GM19238 (cell line): Measurements from ENCODE around the gene PLEKHH2.
"Not testable (repeated sequence)": the region's sequence is repeated elsewhere in the genome, so short reads cannot be mapped to it uniquely, and the experiment has no call there.

Experiments used
- DNase-seq: peaks from one replicate; pipeline ENCODE4 v3.0.0; 2011; ENCODE audit warnings: low spot score; ENCODE audit not compliant: insufficient read length

Gene PLEKHH2

DNA sequence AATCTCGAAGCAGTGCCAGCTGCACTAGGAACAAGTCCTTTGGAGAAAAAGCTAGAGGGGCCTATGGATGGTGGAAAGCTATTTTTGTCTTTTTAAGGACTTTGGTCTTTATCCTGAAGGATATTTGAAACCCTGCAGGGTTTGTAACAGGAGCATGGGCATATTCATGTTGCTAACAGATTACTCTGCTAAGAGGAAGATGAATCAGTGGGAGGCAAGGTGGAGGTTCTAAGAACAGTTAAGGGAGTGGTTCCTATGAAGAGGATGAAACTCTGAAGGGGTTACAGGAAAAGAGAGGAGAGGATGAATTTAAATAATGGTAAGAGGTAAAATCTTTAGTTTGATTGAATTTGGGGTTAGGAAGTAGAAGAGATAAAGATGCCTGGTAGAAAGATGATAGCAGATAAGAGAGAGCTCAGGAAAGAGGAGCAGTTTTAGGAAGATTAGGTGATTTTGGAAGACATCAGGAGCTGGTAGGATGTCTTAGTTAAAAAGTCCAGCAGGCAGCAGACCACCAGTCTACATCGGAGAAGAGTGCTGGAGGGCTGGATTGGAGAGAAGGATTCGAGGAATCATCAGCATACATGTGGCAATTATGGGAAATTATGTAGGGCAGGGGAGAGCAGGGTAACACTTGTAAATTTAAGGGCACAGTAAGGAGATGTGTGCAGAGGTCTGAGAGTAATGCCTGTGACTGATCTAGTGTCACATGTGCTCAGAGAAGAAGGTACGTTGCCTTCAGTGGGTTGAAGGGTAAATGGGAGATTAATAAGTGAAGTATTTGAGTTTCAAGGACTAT is 78.4 kb downstream of the PLEKHH2 start:
- DNase-seq: no peak

DNA sequence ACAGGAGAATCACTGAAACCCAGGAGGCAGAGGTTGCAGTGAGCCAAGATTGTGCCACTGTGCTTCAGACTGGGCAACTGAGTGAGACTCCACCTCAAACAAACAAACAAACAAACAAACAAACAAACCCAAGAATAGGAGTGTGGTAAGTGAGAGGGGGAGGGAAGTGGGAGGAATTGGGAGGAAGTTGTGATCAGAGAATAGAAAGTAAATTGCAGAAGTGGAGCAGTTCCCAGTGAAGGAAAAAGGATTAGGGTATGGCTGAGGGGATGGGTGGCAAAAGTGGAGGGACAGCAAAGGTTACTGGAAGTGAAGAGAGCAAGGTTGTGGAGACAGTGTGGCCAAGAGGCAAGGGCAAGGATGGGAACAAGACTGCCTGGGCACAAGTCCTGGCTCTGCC is 80.3 kb downstream of the PLEKHH2 start:
- no peak for DNase-seq

DNA sequence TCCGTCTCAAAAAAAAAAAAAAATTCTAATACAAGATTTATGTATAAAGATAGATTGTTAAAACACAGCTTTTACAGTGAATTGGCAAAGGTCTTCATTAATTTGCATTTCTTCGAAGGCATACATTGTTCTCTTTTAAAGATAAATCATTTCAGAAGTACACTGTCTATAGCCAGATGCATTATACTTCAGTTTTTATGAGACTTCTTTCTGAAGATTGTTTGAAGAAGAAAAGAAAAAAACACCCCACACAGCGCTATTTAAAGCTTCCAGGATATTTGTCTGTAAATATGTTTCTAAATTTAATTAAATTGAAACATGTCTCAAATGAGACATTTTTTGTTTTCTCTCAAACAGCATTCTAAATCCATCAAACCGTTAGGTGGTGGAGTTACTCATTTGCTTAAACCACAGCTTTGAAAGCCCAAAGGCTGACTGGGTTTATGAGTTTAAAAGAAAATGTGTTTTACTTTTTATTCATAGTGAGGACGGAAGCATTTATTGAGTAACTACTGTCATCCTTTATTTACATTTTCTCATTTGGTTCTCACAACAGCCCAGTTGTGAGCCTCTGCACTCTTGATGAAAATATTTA is 81.6 kb downstream of the PLEKHH2 start:
- DNase-seq: no peak

DNA sequence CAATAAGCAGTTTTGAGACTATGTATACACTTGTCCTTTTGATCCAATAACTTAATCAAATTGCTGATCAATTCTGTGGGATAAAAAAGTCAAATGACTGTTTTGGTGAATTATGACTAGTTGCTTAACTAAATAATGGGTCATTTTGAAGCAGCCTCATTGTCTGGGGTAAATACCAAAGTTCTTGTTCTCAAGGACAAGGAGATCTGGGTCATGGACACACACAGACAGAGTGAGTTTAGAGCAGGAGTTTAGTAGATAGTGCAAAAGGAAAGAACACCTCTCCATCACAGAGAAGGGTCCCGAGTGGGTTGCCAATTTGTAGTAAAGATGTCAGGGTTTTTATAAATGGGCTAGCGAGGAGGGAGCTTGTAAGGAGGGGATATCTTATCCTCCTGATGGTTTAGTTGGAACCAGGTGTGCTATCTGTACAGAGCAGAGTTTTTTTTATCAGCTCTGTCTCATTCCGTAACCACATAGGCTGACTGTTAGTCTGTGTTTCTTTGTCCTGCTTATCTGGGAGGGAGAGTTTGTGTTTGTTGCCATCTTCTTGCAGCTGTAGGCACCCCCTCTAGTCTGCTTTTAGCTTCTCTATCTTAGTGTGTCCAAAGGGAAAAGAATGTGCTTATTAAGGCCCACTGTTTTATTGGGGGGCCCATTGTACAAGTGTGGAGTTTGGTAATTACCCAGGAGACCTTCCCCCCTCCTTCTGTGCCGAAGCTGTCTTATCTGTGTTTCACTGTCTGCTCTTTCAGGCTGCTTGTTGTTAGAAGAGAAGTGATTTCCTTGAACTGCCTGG is 87.9 kb downstream of the PLEKHH2 start:
- no peak for DNase-seq

DNA sequence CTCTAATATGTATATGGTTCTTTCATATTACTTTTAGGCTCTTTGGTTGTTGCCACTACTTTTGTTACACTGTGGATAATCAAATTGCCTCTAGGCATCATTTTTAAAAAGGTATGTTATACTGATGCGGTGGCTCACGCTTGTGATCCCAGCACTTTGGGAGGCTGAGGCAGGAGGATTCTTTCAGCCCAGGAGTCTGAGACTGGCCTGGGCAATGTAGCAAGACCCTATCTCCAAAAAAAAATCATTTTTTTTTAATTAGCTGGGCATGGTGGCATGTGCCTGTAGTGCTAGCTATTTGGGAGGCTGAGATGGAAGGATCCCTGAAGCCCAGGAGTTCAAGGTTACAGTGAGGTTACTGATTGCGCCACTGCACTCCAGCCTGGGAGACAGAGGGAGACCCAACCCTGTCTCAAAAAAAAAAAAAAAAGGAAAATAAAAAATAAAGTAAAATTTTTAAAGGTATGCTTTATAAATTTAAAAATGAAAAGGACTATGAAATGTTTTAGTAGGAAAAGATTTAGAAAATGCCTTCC is 88.7 kb downstream of the PLEKHH2 start:
- DNase-seq: no peak

DNA sequence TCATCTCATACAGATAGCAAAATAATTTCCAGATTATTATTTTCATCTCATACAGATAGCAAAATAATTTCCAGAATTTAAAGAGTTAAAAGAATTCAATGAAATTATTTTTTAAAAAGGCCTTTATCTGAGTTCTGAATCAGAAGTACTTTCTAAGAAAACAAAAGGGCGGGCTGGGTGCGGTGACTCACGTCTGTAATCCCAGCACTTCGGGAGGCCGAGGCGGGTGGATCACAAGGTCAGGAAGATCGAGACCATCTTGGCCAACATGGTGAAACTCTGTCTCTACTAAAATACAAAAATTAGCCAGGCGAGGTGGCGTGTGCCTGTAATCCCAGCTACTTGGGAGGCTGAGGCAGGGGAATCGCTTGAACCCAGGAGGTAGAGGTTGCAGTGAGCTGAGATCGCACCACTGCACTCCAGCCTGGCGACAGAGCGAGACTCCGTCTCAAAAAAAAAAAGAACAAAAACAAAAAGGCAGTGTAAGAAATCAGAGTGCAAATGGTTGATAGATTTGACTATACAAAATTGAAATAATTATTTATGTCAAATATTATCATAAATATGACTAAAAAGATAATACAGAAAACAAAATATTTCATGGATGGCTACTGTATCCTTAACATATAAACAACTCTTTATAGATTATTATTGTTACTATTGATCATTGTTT is 90.0 kb downstream of the PLEKHH2 start:
- not testable (repeated sequence) for DNase-seq

DNA sequence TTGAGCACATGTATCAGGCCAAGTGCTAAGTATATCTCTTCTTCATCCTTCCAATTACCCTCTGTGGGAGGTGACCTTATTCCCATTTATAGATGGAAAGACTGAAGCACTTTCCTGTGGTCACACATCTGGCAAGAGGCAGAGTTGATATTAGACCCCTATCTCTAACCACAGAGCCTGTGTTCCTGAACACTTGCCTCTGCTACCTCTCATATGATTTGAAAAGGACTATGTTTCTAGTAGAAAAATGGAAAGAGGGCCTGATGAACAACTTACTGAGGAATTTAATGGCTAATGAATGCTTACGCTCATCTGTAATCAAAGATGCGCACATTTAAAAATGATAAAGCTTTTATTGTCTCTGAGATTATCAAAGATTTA is 90.6 kb downstream of the PLEKHH2 start:
- no peak for DNase-seq

DNA sequence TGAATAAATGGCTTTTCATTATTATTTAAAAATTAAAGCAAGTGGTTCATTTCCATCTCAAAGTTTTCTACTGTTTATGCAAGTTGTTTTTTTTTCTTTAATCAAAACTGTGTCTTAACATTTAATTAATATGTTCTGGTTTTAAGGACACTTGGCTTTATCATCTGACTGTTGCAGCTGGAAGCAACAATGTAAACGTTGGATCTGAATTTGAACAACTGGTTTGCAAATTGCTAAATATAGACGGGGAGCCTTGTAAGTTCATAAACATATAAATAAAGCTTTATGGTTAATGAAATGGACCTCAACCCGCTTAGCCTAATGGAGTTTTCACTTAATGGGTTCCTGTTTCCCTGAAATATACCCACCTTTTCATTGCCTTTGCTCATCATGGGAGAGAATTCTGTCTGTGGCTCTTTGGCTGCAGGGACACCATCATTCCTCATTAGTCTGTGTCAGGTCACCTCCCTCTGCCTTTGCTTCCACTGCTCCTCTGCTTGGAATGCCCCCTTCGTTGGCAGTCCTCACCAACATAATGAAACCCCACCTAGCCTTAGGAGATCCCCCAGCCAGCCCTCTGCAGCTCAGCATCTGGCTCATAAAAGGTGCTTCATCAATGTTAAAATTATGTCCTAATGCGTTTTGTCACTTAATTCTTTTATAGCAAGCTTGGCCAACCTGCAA is 92.6 kb downstream of the PLEKHH2 start:
- DNase-seq: no peak

DNA sequence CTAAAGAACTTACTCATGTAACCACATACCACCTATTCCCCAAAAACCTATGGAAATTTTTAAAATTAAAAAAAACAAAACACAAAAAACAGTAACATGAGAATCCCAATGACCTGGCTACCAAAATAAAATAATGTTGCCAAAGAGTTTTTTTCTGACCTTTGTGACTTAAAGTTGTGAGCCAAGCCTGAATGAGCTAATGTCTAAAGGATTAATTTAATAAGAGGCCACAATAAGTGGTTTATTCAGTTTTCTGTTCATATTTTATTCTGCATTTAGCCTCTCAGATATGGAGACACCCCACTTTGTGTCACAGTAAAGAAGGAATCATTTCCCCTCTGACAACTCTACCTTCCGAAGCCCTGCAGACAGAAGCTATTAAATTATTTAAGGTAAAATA is 94.2 kb downstream of the PLEKHH2 start:
- DNase-seq: no peak

DNA sequence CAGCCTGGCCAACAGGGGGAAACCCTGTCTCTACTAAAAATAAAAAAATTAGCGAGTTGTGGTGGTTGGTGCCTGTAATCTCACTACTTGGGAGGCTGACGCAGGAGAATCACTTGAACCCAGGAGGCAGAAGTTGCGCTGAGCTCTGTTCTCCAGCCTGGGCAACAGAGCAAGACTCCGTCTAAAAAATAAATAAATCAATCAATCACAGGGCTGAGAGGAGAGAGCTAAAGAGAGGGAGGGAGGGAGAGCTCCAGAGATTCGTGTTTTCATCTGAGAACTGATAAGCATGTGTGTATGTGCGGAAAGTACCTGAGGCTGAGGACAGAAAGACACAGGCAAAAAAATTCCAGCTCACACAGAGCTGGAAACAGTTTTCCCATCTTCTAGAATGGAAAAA is 99.6 kb downstream of the PLEKHH2 start:
- no peak for DNase-seq

DNA sequence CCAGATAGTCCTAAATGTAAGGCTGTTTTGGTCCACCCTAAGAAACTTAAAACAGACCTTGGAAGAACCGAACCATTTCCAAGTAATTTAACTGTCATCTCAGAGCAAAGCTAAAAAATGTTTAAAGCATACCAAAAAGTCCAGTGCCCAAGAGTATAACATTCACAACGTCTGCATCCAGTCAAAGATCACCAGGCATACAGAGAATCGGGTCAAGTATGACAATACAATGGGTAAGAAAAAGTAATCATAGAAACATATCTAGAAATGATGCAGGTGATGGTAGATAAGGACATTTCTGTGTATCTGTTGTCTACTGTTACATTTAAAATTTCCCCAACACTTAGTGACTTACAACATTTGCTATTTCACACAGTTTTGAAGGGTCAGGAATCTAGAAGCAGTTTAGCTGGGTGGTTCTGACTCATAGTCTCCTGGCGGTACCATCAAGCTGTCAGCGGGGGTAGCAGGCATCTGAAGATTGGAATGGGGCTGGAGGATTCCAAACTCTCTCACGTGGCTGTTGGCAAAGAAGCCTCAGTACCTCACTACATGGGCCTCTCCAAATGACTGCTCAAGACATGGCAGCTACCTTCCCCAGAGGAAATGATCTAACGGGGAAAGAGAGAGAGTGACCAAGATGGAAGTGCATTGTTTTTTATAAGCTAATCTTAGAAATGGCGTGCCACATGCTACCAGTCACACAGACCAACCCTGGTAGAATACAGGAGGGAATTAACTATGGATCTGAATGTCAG is 100.2 kb downstream of the PLEKHH2 start:
- DNase-seq: no peak

DNA sequence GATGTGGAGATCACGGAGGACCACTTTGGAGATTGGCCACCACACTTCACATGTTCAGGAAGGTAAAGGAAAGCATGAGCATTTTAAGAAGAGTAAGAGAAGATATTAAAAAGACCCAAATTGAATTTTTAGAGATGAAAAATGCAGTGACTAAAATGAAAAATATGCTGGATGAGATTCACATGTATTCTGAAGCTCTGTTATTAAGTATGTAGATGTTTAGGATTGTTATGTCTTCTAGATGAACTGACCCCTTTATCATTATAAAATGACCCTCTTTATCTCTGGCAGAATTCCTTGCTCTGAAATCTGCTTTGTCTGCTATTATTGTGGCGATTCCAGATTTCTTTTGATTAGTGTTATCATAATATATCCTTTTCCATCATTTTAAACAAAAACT is 100.8 kb downstream of the PLEKHH2 start:
- DNase-seq: no peak

DNA sequence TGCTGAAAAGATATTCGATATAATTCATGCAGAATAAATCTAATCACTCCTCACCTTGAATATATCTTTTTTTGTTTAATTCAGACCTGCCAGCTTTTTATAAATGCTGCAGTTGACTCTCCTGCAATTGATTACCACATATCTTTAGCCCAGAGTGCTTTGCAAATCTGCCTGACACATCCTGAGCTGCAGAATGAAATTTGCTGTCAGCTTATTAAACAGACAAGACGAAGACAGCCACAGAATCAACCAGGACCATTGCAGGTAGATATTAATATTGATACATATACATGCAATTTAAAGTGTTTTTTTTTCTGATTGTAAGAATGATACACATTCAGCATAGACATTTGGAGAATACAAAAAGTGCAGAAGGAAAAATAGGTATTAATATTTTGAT is 101.2 kb downstream of the PLEKHH2 start:
- DNase-seq: no peak

DNA sequence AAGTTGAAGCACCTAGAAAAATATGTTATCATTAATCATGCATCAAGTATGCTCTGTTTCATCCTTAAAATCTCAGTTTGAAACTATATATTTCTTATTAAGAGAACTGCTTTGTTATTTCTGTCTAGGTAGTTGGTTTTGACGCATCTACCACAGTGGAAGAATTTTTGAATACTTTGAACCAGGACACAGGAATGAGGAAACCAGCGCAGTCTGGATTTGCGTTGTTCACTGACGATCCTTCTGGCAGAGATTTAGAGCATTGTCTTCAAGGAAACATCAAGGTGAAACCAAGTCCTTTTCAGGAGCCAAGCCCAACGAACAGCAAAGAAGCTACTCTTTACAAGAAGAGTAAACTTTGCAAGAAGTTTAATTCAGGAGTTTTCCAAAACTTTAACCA is 106.6 kb downstream of the PLEKHH2 start:
- no peak for DNase-seq

DNA sequence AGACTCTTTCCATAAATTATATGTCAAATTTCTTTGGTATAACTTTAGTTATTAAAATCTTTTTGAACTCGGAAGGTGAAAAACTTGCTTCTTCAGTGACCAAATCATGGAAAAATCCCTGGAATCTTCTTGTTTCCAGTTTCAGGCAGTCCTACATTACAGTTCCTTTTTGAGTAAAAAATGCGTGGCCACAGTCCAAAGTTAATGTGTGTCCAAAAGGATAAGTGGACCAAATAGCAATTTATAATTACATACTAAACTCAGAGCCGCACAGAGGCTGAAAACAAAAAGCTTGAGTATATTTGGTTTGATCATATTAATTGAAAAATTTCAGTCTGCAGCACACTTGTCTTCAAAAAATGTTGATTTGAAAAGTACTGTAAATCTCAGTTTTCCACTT is 108.4 kb downstream of the PLEKHH2 start:
- DNase-seq: no peak

DNA sequence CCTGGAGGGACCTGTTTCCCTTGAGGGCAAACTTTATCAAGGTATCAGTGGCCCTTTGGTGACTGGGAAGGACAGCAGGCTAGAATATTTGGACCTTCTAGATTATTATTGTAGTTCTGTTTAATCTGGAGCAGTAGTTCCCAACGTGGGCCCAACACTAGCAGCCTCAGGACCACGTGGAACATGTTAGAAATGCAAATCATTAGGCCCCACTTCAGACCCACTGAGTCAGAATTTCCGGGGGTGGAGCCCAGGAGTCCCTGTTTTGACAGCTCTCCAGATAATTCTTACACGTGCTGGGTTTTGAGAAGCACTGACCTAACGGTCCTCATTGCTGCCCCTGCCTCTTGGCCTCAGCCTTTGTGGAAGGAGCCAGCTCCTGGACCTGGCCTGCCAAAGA is 111.3 kb downstream of the PLEKHH2 start:
- no peak for DNase-seq

DNA sequence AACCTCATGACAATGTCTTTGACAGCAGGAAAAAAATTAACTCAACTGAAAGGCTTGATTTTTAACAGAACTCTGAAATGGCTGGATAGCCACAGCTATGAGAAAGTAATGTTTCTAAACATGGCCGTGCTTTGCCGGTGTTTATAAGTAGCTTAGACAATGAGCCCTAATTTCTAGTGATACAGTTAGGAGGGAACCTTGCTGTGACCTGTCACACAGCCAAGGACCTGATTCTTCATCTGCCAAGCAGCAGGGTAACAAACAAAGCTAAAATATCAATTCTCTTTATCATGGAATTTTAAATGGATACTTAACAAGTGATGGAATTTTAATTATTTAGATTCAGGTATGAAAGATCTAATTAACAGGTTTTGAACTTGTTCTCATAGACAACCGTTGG is 112.5 kb downstream of the PLEKHH2 start:
- DNase-seq: no peak

DNA sequence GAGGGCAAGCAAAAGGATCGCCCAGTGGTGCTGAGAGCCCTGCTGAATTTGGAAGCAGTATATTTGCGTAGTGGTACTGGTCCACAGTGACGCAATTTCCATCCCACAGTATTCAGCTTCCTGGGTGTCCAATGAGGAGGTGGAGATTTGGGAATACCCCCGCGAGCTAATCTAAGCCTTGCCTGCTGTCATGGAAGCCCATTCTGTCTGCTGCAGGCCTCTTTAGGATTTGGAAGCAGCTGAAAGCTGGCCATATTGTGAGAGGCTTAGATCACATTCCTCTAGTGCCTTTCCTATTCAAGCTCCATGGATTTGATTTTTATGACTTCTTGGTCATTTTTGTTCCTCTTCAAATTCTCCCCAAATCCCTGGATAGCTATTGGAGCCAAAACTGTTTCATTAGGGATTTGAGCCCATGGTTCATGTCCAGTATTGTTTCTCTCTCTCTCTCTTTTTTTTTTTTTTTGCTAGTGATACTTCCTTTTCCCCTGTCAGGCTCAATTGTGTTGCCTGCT is 114.5 kb downstream of the PLEKHH2 start:
- DNase-seq: no peak

DNA sequence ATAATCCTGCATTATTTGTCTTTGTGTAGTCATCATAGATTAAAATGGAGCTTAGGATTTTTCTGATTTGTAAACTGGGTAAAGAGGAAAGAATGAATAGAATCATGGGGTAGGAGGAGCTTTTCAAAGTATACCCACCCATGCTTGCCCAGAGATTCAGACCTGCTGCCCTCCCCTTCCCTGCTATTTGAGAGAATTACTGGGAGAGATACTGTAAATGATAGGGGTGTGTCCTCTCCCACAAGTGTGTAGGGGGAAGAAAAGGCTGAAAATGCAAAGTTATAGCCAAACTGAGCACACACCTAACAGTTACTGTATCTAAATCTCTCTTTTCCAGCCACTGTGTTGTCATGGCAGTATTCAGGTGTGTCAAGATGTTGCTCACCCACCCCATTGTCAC is 115.2 kb downstream of the PLEKHH2 start:
- no peak for DNase-seq

DNA sequence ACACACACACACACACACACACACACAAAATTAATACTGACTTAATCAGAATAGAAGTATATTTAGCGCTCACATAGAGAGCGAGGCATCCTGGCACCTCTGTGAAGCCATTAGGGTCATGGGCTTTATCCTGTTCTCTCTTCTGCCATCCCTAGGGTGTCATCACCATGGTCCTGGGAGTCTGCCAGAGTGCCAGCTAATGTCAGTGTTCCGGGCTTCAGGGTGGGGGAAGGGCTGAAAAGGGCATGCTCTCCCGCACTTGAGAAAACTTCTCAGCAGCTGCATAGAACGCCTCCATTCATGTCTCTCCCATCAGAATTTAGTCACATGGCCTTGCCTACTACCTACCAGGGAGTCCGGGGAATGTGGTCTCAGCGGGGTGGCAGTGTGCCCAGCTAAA is 117.1 kb downstream of the PLEKHH2 start:
- DNase-seq: no peak
